CD8-positive, alpha-beta memory T cell (primary cell): ENCODE results near the gene CXCL17. TPM values are rescaled to one million over a fixed set of nuclear protein-coding genes. Genes with fewer than 3 reads are reported as not detected.

Experiments
- CTCF ChIA-PET: fragments of 350-600 bp; sonication (Branson Sonifier 250); formaldehyde crosslinking; loops from one replicate; lab custom pipeline; 2021; ENCODE audit warnings: antibody characterized with exemption; lab: Charles Lee
- POLR2A ChIA-PET: fragments of 350-600 bp; sonication (Branson Sonifier 250); formaldehyde crosslinking; loops from one replicate; lab custom pipeline; 2021; ENCODE audit warnings: antibody characterized with exemption; lab: Charles Lee
- DNase-seq, 5 donors: peaks; one replicate each; pipeline versions ENCODE4 v3.0.0 to v3.0.0-alpha.2; 2020 to 2022; ENCODE audit warnings: mixed read lengths in 1 of 5
- H3K27ac ChIP-seq: one replicate; pipeline ENCODE4 v1.7.0; 2013; ENCODE audit warnings: low read depth, mild to moderate bottlenecking, low read length, moderate library complexity
- H3K27me3 ChIP-seq: 2 replicates; pipeline ENCODE4 v1.7.0; 2013; ENCODE audit warnings: low read length, mild to moderate bottlenecking; ENCODE audit not compliant: insufficient read depth, poor library complexity, severe bottlenecking
- H3K36me3 ChIP-seq: 2 replicates; pipeline ENCODE4 v1.7.0; 2013; ENCODE audit warnings: mild to moderate bottlenecking, low read length, moderate library complexity; ENCODE audit not compliant: insufficient read depth
- H3K4me1 ChIP-seq: 2 replicates; pipeline ENCODE4 v1.7.0; 2013; ENCODE audit warnings: mild to moderate bottlenecking, low read length, moderate library complexity; ENCODE audit not compliant: insufficient read depth
- H3K4me3 ChIP-seq: 2 replicates; pipeline ENCODE4 v1.7.0; 2013; ENCODE audit warnings: mild to moderate bottlenecking, low read length
- H3K9me3 ChIP-seq: 2 replicates; pipeline ENCODE4 v1.7.0; 2013; ENCODE audit warnings: mild to moderate bottlenecking, low read length
- H3K27ac Mint-ChIP-seq, 8 donors: one replicate each; pipeline ENCODE4 v1.8.0; 2020 to 2021; ENCODE audit warnings: mixed read lengths in 8 of 8, mild to moderate bottlenecking in 6 of 8, inconsistent platforms in 3 of 8, moderate library complexity in 3 of 8
- H3K27me3 Mint-ChIP-seq, 2 donors: one replicate each; pipeline ENCODE4 v1.8.0; 2020 to 2021; ENCODE audit warnings: mixed read lengths in 2 of 2, mild to moderate bottlenecking in 1 of 2, moderate library complexity in 1 of 2
- H3K36me3 Mint-ChIP-seq, 3 donors: one replicate each; pipeline ENCODE4 v1.8.0; 2020 to 2021; ENCODE audit warnings: mixed read lengths in 3 of 3, inconsistent platforms in 1 of 3, mild to moderate bottlenecking in 1 of 3
- H3K4me1 Mint-ChIP-seq, 3 donors: one replicate each; pipeline ENCODE4 v1.8.0; 2020 to 2021; ENCODE audit warnings: mixed read lengths in 3 of 3, inconsistent platforms in 1 of 3, mild to moderate bottlenecking in 1 of 3
- H3K4me3 Mint-ChIP-seq, 7 donors: one replicate each; pipeline ENCODE4 v1.8.0; 2020 to 2021; ENCODE audit warnings: mixed read lengths in 7 of 7, mild to moderate bottlenecking in 6 of 7, moderate library complexity in 4 of 7, inconsistent platforms in 2 of 7
- H3K9me3 Mint-ChIP-seq, 5 donors: one replicate each; pipeline ENCODE4 v1.8.0; 2020 to 2022; ENCODE audit warnings: mixed read lengths in 5 of 5, mild to moderate bottlenecking in 3 of 5, moderate library complexity in 2 of 5, inconsistent platforms in 1 of 5
- polyA plus RNA-seq: library from polyadenylated mRNA; unstranded; fragments of 300-500 nt; fragmentation: Illumina TruSeq; gene quantifications from one replicate; pipeline ENCODE4 v1.2.3, GENCODE V29; 2021
- total RNA-seq, 2 experiments: library from RNA; stranded (reverse); gene quantifications; one replicate each; pipeline ENCODE4 v1.2.3, GENCODE V29; 2021

The CXCL17 gene
- total and polyA plus RNA-seq, 3 experiments from 2014 or later = not detected

DNA sequence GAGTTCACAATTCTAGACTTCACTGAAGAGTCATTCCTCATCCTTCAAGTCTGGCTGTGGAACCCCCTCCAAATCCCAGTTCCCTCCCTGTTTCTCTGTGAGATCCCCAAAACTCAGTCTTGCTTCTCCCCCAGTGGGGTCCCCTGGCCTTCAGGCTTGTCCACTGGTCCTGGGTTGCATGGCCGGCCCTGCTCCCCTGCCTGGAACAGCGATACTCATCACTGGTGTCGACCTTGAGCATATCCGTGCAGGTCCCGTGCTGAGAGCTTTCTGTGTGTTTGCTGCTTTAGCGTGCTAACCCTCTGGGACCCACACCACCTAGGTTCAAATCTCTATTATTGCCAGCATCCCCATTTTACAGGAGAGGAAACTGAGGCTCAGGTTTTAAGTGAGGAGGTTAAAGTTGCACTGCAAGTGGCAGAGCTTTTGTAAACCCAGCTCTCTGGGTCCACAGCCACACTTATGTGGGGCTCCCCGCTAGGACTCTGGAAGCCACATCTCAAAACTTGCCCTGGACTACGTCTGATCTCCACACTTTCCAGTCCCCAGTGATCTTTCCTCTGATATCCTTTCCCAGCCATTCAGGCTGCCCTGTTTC is 31.1 kb downstream of the CXCL17 start:
- ChIA-PET POLR2A (no interaction called here), CTCF (interaction anchor here (0.8 to 1.8 kb wide), 4 partner anchors 10 to 29 kb away, joined by 3 to 4 read pairs (median 4); no protein-coding TSS in a partner anchor)
- H3K36me3 ChIP-seq = no peaks in the 10 kb centered on the region
- H3K4me3 ChIP-seq = no peak overlapping the region
- H3K4me1 ChIP-seq = no peaks in the 10 kb centered on the region
- no peaks in the 10 kb centered on the region for H3K27me3 ChIP-seq
- Mint-ChIP-seq H3K9me3 (no peaks in the 10 kb centered on the region), H3K27me3 (no peaks in the 10 kb centered on the region), H3K36me3 (peaks cover 0 to 44% (median 5%) of the 10 kb centered on the region in 3 donors), H3K4me1 (peaks cover 0 to 5% (median 3%) of the 10 kb centered on the region in 3 donors), H3K4me3 (no peak overlapping the region), H3K27ac (peak overlapping the region in 3 of 8 donors; percentile 50 to 76 (median 74))
- peak in 1 of 5 donors; percentile 11 for DNase-seq
- H3K9me3 ChIP-seq = no peaks in the 10 kb centered on the region
- no peak overlapping the region for H3K27ac ChIP-seq

DNA sequence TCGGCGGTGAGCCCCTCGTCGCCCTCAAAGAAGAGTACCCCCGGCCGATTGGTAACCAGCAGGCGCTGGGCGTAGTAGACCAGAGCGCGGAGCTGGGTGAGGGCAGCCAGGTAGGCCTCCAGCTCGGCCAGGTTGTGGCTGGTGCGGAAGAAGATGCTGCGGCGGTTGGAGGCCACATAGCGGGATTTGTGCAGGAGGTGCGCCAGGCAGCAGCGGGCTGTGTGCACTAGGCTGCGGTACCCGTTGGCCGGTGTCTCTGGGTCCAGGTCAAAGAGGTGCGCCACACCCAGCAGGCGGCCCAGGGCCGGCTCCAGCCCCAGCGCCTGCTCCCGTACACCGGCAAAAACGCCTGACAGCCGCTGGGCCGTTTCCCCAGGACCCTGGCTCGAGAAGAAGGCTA is 32.4 kb downstream of the CXCL17 start:
- POLR2A ChIA-PET = no interaction called here
- H3K9me3 Mint-ChIP-seq = no peaks in the 10 kb centered on the region
- no peak for DNase-seq

DNA sequence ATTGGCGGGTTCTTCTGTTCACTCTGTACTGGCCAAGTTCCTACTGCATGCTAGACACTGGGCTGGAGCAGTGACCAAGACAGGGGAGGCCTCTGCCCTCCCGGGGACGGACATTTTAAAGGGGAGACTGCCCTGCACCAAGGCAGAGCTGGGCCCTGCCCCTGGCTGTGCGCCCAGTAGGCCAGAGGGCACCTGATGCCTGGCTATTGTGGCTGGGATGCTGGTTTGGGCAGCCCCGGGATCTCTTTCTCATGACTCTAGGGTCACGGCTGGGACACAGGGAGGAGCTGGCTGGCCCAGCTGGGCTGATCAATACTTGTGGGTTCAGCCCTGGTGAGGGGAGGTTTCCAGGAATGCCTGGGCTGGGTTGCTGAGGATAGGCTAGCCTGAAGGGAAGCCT is 33.3 kb downstream of the CXCL17 start:
- ChIA-PET CTCF (interaction anchor here (1.4 kb wide), 2 partner anchors 11 to 31 kb away, joined by 3 to 4 read pairs; no protein-coding TSS in a partner anchor), POLR2A (no interaction called here)
- H3K27ac Mint-ChIP-seq = peak overlapping the region in 2 of 8 donors; percentile 6 to 77
- H3K4me3 Mint-ChIP-seq = no peak overlapping the region
- H3K36me3 Mint-ChIP-seq = peaks cover 0 to 38% (median 5%) of the 10 kb centered on the region in 3 donors
- Histone ChIP-seq H3K9me3 (no peaks in the 10 kb centered on the region), H3K4me1 (no peaks in the 10 kb centered on the region), H3K27ac (no peak overlapping the region), H3K27me3 (no peaks in the 10 kb centered on the region), H3K36me3 (no peaks in the 10 kb centered on the region), H3K4me3 (no peak overlapping the region)
- no peaks in the 10 kb centered on the region for H3K9me3 Mint-ChIP-seq
- no peaks in the 10 kb centered on the region for H3K27me3 Mint-ChIP-seq
- H3K4me1 Mint-ChIP-seq = peaks cover 0 to 5% (median 3%) of the 10 kb centered on the region in 3 donors
- DNase-seq = no peak

More for the DNA sequence above, 32.4 kb downstream of the CXCL17 start:
- no peak overlapping the region for H3K4me3 Mint-ChIP-seq
- Histone ChIP-seq H3K9me3 (no peaks in the 10 kb centered on the region), H3K4me3 (no peak overlapping the region), H3K27me3 (no peaks in the 10 kb centered on the region), H3K27ac (no peak overlapping the region), H3K36me3 (no peaks in the 10 kb centered on the region), H3K4me1 (no peaks in the 10 kb centered on the region)
- peaks cover 0 to 5% (median 3%) of the 10 kb centered on the region in 3 donors for H3K4me1 Mint-ChIP-seq
- H3K36me3 Mint-ChIP-seq = peaks cover 0 to 42% (median 5%) of the 10 kb centered on the region in 3 donors
- no peaks in the 10 kb centered on the region for H3K27me3 Mint-ChIP-seq
- CTCF ChIA-PET = interaction anchor here (1.4 to 1.8 kb wide), 3 partner anchors 9 to 30 kb away, joined by 3 to 4 read pairs (median 4); no protein-coding TSS in a partner anchor
- no peak overlapping the region for H3K27ac Mint-ChIP-seq

DNA sequence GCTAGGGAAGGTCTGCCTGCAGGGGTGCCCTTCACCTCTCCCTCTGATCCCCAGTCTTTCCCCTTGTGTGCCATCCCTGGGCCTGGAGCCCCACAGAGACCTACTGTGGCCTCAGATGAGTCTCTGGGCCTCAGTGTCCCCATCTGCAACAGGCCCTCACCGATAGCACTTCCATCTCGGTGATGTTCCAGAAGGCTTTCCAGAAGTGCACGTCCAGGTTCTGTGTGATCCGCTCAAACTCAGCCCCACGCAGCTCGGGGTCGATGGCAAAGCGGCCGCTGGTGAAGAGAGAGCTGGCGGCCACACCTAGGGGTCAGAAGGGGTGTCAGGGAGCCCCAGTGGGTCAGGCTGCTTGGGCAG is 35.0 kb downstream of the CXCL17 start:
- POLR2A ChIA-PET = no interaction called here
- Mint-ChIP-seq H3K4me3 (no peak overlapping the region), H3K27ac (peak overlapping the region in 1 of 8 donors; percentile 79), H3K9me3 (no peaks in the 10 kb centered on the region), H3K4me1 (peaks cover 0 to 5% (median 3%) of the 10 kb centered on the region in 3 donors), H3K27me3 (no peaks in the 10 kb centered on the region), H3K36me3 (peaks cover 0 to 33% (median 0%) of the 10 kb centered on the region in 3 donors)
- CTCF ChIA-PET = no interaction called here
- Histone ChIP-seq H3K4me3 (no peak overlapping the region), H3K27me3 (no peaks in the 10 kb centered on the region), H3K27ac (no peak overlapping the region), H3K4me1 (no peaks in the 10 kb centered on the region), H3K9me3 (no peaks in the 10 kb centered on the region), H3K36me3 (no peaks in the 10 kb centered on the region)
- DNase-seq = no peak

DNA sequence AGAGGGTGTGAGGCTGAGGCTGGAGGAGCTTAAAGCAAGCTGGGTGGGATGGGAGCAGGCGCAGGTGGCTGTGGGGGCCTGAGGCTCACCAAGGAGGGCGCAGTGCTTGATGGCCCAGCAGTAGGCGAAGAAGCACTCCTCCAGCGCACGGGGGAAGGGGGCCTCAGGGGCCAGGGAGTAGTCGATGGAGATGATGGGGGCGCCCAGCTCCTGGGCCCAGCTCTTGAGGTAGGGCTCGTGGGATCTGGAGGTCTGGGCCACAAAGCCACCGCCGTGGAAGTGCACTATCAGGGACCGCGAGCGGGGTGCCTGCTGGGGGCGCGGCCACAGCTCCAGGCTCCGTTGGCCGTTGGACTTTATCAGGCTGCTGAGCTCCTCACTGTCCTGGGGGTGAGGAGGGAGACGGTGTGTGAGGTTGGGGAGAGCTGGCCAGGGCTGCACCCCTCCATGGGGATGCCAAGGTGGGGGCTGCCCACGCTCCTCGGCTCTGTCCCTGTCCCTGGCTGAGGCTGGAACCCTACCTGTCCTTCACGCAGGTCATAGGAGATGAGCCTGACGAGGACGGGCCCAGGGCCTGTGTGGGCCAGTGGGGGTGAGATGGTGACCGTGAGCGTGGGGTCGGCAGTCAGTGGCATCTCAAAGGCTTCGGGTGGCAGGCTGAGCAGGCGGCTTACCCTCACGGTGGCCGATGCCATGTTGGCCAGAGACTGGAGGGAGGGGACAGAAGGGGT is 35.5 kb downstream of the CXCL17 start:
- POLR2A ChIA-PET = no interaction called here
- no peaks in the 10 kb centered on the region for H3K36me3 ChIP-seq
- no peak for DNase-seq

DNA sequence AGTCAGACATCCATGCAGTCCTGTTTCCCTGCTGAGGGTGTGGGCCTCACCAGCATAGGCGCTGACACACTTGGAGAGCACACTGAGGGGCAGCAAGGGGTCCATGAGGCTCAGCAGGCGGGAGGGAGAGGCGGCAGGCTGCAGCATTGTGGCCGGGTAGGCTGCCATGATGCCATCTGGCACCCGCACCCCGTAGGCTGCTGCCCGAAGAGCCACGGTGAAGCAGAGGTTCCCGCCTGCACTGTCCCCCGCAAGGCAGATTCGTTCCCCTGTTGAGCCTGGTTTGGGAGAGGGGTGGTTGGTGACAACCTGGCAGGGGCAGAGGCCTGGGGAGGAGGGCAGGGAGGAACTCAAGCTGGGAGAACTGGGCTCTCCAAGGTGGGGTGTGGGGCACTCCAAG is 36.6 kb downstream of the CXCL17 start:
- Histone ChIP-seq H3K27me3 (no peaks in the 10 kb centered on the region), H3K9me3 (no peaks in the 10 kb centered on the region), H3K36me3 (no peaks in the 10 kb centered on the region), H3K4me1 (peaks cover 2% of the 10 kb centered on the region), H3K27ac (no peak overlapping the region), H3K4me3 (no peak overlapping the region)
- Mint-ChIP-seq H3K27ac (peak overlapping the region in 1 of 8 donors; percentile 29), H3K27me3 (no peaks in the 10 kb centered on the region), H3K4me3 (no peak overlapping the region), H3K9me3 (no peaks in the 10 kb centered on the region), H3K4me1 (peaks cover 5 to 12% (median 7%) of the 10 kb centered on the region in 3 donors), H3K36me3 (peaks cover 0 to 31% (median 0%) of the 10 kb centered on the region in 3 donors)
- CTCF ChIA-PET = interaction anchor here (1.2 kb wide), 1 partner anchor 44 kb away, joined by 3 read pairs; no protein-coding TSS in a partner anchor
- no peak for DNase-seq
- POLR2A ChIA-PET = no interaction called here

More for the DNA sequence above, 35.5 kb downstream of the CXCL17 start:
- no peak overlapping the region for H3K27ac ChIP-seq
- H3K4me3 Mint-ChIP-seq = no peak overlapping the region
- H3K36me3 Mint-ChIP-seq = peaks cover 0 to 33% (median 0%) of the 10 kb centered on the region in 3 donors
- no peaks in the 10 kb centered on the region for H3K9me3 Mint-ChIP-seq
- CTCF ChIA-PET = interaction anchor here (0.8 kb wide), 1 partner anchor 31 kb away, joined by 3 read pairs; no protein-coding TSS in a partner anchor
- no peaks in the 10 kb centered on the region for H3K27me3 Mint-ChIP-seq
- H3K4me1 ChIP-seq = no peaks in the 10 kb centered on the region
- no peaks in the 10 kb centered on the region for H3K9me3 ChIP-seq
- no peaks in the 10 kb centered on the region for H3K27me3 ChIP-seq
- peaks cover 3 to 5% (median 3%) of the 10 kb centered on the region in 3 donors for H3K4me1 Mint-ChIP-seq
- no peak overlapping the region for H3K4me3 ChIP-seq
- H3K27ac Mint-ChIP-seq = peak overlapping the region in 2 of 8 donors; percentile 17 to 70

DNA sequence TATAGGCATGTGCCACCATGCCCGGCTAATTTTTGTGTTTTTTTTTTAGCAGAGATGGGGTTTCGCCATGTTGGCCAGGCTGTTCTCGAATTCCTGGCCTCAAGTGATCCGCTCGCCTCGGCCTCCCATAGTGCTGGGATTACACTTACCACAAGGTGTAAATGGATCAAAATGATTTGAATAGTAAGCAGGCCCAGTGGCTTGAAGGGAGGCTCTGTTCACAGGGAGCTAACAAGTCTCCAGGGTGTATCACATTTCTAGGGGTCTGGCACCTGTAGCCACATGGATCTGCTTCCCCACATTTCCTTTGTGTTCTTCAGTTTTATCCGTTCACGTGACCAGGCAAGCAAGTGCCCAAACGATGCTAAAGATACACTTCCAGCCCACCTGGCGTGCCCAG is 39.2 kb downstream of the CXCL17 start:
- no peaks in the 10 kb centered on the region for H3K27me3 ChIP-seq
- Mint-ChIP-seq H3K27me3 (no peaks in the 10 kb centered on the region), H3K4me3 (peak overlapping the region in 1 of 7 donors; percentile 29), H3K9me3 (no peaks in the 10 kb centered on the region), H3K36me3 (peaks cover 0 to 22% (median 0%) of the 10 kb centered on the region in 3 donors), H3K4me1 (peaks cover 18 to 35% (median 28%) of the 10 kb centered on the region in 3 donors), H3K27ac (peak overlapping the region in 1 of 8 donors; percentile 66)
- H3K4me1 ChIP-seq = peaks cover 8% of the 10 kb centered on the region
- H3K4me3 ChIP-seq = no peak overlapping the region
- H3K27ac ChIP-seq = no peak overlapping the region
- POLR2A ChIA-PET = interaction anchor here (1.0 kb wide), 1 partner anchor 20 kb away, joined by 3 read pairs; no protein-coding TSS in a partner anchor
- CTCF ChIA-PET = interaction anchor here (1.0 kb wide), 3 partner anchors 9 to 37 kb away, joined by 3 to 4 read pairs (median 3); no protein-coding TSS in a partner anchor
- H3K36me3 ChIP-seq = no peaks in the 10 kb centered on the region
- H3K9me3 ChIP-seq = no peaks in the 10 kb centered on the region
- no peak for DNase-seq
